Superior temporal gyrus (tissue), 1 donor: ENCODE results near the gene CXCL14.

ENCODE experiments used
- DNase-seq: peaks from one replicate; pipeline ENCODE4 v3.0.0-alpha.2; 2016; ENCODE audit errors: extremely low spot score

The CXCL14 gene

GRCh38 chr5:135596788-135597187 lies 18.0 kb upstream of the CXCL14 start:
- no peak for DNase-seq

- DNase-seq: no peak
Measured at GRCh38 chr5:135596157-135596763, 17.5 kb upstream of the CXCL14 start.

- DNase-seq: no peak
Measured at GRCh38 chr5:135594416-135594960, 15.7 kb upstream of the CXCL14 start.

- DNase-seq: no peak
Measured at GRCh38 chr5:135593886-135594285, 15.1 kb upstream of the CXCL14 start.

- DNase-seq: no peak
Measured at GRCh38 chr5:135593141-135593540, 14.3 kb upstream of the CXCL14 start.

GRCh38 chr5:135592312-135593045 lies 13.7 kb upstream of the CXCL14 start:
- DNase-seq: no peak

- no peak for DNase-seq
Measured at GRCh38 chr5:135591277-135591676, 12.5 kb upstream of the CXCL14 start.

- DNase-seq: no peak
Measured at GRCh38 chr5:135589152-135589551, 10.4 kb upstream of the CXCL14 start.

GRCh38 chr5:135587721-135588663 lies 9.2 kb upstream of the CXCL14 start:
- DNase-seq: no peak

GRCh38 chr5:135584918-135585317 lies 6.1 kb upstream of the CXCL14 start:
- no peak for DNase-seq

GRCh38 chr5:135584276-135584675 lies 5.5 kb upstream of the CXCL14 start:
- DNase-seq: no peak

GRCh38 chr5:135582099-135582781 lies 3.4 kb upstream of the CXCL14 start:
- no peak for DNase-seq

GRCh38 chr5:135578305-135578684 lies 496 bp downstream of the CXCL14 start:
- DNase-seq: no peak

- DNase-seq: no peak
Measured at GRCh38 chr5:135577421-135577820, 1.4 kb downstream of the CXCL14 start.

- DNase-seq: no peak
Measured at GRCh38 chr5:135576075-135576599, 2.7 kb downstream of the CXCL14 start.

GRCh38 chr5:135574493-135574892 lies 4.3 kb downstream of the CXCL14 start:
- no peak for DNase-seq

- DNase-seq: no peak
Measured at GRCh38 chr5:135571902-135572301, 6.9 kb downstream of the CXCL14 start.

GRCh38 chr5:135571066-135571609 lies 7.7 kb downstream of the CXCL14 start:
- DNase-seq: no peak

- DNase-seq: no peak
Measured at GRCh38 chr5:135570453-135570764, 8.4 kb downstream of the CXCL14 start.

GRCh38 chr5:135569755-135570452 lies 8.9 kb downstream of the CXCL14 start:
- DNase-seq: no peak

- no peak for DNase-seq
Measured at GRCh38 chr5:135568923-135569360, 9.8 kb downstream of the CXCL14 start.
